Astrocyte of the cerebellum (primary cell): Measurements from ENCODE around the gene CALR.
"Not testable (repeated sequence)": the region's sequence is repeated elsewhere in the genome, so short reads cannot be mapped to it uniquely, and the experiment has no call there.

Source experiments
- DNase-seq: peaks from one replicate; pipeline ENCODE4 v3.0.0-alpha.2; 2011; ENCODE audit warnings: low read depth
- H3K4me3 ChIP-seq: 2 replicates; pipeline ENCODE4 v1.5.1; 2011; ENCODE audit warnings: mild to moderate bottlenecking, low read depth, low read length, moderate library complexity
- in situ Hi-C: cut with HindIII; loops from 2 replicates; pipeline ENCODE4 v1.10.0; 2017; ENCODE audit warnings: low sequenced_read_pairs
- TF ChIP-seq, protein P1 (sequence below): IDR thresholded peaks from 2 replicates; pipeline ENCODE4 v1.5.1; 2012; ENCODE audit warnings: low read length, low read depth, moderate library complexity, mild to moderate bottlenecking; ENCODE audit errors: missing control alignments

Gene CALR

DNA sequence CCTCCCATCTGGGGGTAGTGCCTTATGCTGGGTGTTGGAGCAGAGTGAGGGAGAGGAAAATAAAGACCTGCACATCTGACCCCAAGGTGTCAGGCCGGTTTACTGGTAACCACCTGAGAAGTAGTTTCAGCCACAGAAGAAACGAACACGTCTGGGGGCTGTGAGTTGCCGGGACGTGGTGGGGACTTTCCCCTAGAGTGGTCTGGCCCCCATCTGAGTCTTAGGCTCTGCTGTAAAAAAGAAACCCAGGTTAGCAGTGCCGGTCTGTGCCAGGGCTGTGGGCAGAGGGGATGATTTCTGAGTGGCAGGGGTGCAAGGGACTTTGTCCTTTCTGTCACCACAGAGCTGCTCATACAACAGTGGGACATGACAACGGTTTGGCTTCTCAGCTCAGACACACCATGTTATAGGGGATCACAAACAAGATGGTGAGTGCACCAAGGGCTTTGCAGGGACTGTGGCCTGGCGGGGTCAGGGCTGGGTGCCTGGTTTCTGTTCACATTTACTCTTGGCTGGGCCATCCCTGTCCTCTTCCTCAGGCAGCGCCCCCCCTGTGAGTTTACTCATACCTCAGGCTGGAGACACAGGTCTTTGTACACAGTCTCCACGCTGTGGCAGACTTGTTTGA is 38.4 kb upstream of the CALR start:
- no peak overlapping the region for H3K4me3 ChIP-seq
- TF ChIP-seq, protein P1, sequence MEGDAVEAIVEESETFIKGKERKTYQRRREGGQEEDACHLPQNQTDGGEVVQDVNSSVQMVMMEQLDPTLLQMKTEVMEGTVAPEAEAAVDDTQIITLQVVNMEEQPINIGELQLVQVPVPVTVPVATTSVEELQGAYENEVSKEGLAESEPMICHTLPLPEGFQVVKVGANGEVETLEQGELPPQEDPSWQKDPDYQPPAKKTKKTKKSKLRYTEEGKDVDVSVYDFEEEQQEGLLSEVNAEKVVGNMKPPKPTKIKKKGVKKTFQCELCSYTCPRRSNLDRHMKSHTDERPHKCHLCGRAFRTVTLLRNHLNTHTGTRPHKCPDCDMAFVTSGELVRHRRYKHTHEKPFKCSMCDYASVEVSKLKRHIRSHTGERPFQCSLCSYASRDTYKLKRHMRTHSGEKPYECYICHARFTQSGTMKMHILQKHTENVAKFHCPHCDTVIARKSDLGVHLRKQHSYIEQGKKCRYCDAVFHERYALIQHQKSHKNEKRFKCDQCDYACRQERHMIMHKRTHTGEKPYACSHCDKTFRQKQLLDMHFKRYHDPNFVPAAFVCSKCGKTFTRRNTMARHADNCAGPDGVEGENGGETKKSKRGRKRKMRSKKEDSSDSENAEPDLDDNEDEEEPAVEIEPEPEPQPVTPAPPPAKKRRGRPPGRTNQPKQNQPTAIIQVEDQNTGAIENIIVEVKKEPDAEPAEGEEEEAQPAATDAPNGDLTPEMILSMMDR, result no peak
- DNase-seq, result no peak
- in situ Hi-C loops, result no loop called here

DNA sequence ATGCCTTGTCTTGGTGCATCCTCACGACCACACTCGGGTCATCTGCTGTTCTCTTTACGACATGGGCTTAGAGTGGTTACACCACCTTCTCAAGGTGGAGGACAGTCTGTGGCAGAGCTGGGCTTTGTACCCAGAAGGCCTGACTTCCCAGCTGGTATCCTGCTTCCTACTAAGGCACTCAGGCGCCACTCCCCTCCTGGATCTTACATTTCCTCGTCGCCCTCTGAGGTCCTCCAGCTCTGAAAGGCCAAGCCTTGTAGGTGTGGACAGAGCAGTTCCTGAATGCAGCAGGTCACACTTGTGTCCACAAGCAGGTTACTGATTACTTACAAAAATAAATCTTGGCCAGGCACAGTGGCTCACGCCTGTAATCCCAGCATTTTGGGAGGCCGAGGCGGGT is 31.2 kb upstream of the CALR start:
- in situ Hi-C loops, result no loop called here
- no peak overlapping the region for H3K4me3 ChIP-seq
- TF ChIP-seq, protein P1, result no peak
- no peak for DNase-seq

DNA sequence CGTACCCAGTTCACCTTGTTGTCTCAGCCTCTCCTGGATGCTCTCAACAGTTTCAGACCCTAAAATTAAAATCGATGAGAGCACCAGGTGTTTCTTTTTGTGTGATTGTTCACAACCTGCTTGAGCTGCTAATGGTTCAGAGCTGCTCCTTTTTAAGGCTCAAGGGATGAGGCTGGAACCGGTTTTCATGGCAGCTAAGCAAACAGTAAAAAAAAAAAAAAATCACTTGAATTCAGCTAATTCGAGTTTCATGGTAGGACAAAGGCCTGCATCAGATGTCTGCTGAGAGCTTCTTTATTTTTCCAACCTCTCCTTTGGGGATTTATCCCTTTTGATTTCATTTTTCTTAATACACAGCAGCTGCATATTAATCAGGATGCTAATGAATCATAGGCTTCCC is 25.8 kb upstream of the CALR start:
- in situ Hi-C loops, result no loop called here
- TF ChIP-seq, protein P1, result no peak
- no peak overlapping the region for H3K4me3 ChIP-seq
- no peak for DNase-seq

DNA sequence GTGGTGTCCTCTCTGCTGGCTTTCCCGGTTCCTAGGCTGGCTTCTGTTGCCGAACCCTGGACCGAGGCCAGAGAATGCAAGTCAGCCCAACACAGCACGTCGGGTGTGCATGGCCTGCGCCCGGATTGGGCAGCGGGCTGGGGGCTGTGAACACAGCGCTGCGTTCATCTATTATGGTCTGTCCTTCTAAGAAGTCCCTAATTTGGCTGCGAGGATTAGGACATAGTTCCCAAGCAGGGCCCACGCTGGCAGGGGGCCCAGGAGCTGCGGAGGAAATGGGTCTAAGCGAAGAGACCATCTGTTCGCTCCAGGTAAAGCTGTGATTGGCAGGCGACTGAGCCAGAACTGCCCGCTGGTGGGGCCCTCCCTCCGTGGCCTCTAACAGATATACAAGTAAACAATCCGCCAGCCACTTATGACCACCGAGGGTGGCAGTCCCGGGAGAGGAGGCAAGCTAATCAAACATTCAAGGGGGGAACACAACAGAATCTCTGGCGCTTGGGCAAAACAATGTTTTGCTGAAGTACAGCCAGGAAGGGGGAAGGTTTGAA is 25.3 kb upstream of the CALR start:
- in situ Hi-C loops, result no loop called here
- H3K4me3 ChIP-seq, result no peak overlapping the region
- TF ChIP-seq, protein P1, result no peak
- DNase-seq, result peak; percentile 32

DNA sequence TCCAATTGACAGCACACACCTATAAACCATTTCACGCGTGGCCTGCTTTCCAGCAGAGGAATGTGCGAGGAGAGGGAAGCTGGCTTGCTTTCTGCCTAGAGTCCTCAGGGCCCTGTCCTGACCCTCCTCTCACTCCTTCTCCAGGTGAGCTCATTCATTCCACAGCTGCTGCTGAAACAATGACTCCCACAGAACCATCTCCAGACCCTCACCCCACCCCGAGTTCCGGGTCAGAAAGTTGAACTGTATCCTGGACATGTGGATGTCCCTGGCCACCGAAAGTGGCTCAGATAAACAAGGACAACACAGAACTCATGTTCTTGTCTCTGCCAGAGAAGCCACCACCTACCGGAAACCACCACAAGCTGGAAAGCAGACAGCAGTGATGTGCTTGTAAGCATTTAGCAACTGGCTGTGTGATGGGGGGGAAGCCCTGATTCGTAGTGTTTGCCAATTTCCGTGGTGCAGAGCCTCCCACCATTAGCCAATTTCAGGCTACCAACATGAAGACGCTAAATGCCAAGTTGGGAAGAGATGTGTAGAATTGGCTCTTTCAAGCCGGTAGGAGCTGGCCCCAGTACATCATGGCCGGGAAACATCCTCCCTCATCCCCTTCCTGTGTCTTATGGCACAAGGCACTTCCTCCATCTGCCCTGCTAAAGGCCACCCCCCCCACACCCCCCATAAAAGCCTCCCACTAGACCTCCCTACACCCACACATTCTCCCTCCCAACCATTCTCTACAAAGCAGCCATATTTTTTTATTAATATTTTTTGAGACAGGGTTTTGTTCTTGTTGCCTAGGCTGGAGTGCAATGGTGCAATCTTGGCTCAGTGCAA is 24.3 kb upstream of the CALR start:
- DNase-seq, result no peak
- no peak overlapping the region for H3K4me3 ChIP-seq

DNA sequence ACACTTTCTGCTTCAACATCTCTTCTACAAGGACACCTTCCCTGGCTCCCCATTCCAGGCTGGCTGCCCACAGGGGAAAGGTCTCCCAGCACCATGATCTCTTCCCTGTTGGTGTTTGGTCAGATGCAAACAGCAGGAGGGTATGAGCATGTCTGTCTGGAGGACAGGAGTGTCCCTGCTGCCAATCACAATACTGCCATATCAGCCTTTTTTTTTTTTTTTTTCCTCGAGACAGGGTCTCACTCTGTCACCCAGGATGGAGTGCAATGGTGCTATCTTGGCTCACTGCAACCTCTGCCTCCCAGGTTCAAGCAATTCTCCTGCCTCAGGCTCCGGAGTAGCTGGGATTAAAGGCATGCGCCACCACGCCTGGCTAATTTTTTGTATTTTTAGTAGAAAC is 22.5 kb upstream of the CALR start:
- DNase-seq, H3K4me3 ChIP-seq, in situ Hi-C loops: not testable (repeated sequence)

More for the DNA sequence above, 24.3 kb upstream of the CALR start:
- TF ChIP-seq, protein P1, result no peak
- in situ Hi-C loops, result no loop called here

DNA sequence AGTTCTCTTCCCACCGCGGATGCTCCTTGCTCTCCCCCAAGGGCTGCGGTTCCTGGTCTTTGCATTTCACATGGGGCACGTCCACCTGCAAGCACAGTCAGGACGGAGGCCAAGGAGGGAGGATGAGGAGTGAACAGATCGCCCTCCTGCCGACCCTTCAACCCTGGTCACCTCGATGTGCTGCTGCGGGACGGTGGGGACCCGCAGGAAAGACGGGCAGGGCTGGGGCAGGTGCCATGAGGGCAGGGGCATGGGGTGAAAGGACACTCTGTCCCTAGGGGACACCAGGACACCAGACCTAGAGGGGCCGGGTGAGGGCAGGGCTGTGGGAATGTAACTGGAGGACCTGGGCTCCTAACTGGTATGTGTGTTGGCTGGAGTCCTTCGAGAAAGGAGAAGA is 20.2 kb upstream of the CALR start:
- no peak for DNase-seq
- H3K4me3 ChIP-seq, result no peak overlapping the region
- in situ Hi-C loops, result no loop called here
- TF ChIP-seq, protein P1, result no peak
